NCI-H345 treated with DMSO at 0.1 percent for 48 hours (cell line): ENCODE measurements around the gene CCL20.
"Not testable (repeated sequence)": the region's sequence is repeated elsewhere in the genome, so short reads cannot be mapped to it uniquely, and the experiment has no call there.

Experiments
- DNase-seq: peaks from one replicate; lab custom pipeline; 2025; ENCODE audit not compliant: unreplicated experiment; lab: John Stamatoyannopoulos, UW

CCL20 gene

DNA sequence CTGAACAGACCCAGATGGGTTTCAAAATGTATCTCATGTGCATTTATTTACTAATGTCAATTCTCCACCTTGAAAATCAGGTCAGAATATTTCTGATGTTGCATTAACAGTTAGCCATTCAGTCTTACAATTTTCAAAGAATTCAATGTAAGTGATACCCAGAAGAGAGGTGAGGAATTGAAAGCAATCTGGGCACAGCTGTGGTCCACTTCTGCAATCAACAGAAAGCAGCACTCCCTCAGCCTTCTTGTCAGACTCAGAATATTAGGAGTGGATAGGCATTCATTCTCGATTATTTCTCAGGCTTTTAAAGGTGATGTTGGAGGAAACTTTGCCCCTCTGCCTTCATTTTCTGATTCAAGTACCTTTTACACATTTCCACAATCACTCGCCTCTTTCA lies 15.7 kb downstream of the CCL20 start:
- DNase-seq: no peak

DNA sequence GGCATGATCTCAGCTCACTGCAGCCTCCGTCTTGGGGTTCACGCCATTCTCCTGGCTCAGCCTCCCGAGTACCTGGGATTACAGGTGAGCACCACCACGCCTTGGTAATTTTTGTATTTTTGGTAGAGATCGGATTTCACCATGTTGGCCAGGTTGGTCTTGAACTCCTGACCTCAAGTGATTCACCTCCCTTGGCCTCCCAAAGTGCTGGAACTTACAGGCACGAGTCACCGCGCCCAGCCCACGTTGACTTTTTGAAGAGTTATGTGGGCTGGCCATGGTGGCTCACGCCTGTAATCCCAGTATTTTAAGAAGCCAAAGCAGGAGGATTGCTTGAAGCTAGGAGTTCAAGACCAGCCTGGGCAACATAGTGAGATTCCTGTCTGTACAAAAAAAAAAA lies 20.8 kb downstream of the CCL20 start:
- no peak for DNase-seq

DNA sequence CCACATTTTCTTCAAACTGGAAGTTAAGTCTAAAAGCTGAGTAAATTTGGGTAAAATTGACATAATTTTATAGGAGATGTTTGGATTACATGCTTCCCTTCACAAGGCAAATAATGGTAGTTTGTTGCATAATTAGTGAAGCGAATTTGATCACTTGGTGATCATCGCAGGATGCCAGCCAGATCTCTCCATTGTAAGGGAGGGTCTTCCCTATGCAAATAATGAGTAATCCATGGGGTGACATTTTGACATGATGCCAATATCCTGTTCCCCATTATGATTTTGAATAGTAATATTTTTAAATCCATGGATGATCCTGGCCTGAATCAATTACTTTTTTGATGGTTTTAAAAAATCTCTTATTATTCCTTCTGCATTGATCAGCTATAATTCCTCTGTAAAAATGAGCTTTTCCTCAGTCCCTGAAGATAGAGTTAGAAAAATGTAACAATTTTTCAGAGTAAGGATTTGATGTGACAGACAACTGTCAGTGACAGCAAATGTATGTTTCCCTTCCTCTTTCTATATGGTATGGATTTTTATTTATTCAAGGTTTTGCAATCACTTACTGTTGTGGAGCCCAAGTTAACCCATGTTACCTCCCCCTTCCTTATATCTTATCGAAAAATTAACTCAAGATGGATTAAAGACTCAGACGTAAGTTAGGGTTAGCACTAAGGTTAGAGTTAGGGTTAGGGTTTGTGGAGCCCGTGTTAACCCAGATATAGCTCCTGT lies 21.4 kb downstream of the CCL20 start:
- DNase-seq: no peak

DNA sequence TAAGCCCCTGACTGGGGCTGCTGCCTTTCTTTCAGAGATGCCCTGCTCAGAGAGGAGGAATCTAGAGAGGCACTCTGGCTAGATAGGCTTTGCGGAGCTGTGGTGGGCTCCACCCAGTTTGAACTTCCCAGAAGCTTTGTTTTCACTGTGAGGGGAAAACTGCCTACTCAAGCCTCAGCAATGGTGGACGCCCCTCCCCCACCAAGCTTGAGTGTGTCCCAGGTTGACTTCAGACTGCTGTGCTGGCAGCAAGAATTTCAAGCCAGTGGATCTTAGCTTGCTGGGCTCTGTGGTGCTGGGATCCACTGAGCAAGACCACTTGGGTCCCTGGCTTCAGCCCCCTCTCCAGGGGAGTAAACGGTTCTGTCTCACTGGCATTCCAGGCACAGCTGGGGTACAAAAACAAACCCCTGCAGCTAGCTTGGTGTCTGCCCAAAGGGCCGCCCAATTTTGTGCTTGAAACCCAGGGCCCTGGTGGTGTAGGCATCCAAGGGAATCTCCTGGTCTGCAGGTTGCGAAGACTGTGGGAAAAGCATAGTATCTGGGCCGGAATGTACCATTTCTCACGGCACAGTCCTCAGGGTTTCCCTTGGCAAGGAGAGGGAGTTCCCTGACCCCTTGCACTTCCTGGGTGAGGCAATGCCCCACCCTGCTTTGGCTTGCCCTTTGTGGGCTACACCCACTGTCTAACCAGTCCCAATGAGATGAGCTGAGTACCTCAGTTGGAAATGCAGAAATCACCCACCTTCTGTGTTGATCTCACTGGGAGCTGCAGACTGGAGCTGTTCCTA lies 25.9 kb downstream of the CCL20 start:
- DNase-seq: not testable (repeated sequence)

DNA sequence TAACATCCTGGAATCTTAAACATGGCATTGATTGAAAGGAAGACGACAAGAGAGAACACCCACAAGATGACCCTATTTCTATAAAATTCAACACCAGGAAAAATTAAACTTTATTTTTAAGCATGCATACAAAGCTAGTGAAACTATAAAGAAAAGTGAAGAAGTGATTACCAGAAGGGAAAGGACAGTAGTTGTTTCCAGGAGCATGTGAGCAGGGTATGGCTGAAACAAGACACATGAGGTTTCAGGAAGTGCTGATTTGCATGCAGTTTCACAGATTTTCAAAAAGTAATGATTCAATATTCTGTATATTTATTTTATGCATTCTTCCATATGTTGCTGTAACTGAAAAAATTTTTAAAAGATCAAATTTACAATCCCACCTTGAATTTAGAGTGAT lies 33.2 kb downstream of the CCL20 start:
- DNase-seq: no peak

DNA sequence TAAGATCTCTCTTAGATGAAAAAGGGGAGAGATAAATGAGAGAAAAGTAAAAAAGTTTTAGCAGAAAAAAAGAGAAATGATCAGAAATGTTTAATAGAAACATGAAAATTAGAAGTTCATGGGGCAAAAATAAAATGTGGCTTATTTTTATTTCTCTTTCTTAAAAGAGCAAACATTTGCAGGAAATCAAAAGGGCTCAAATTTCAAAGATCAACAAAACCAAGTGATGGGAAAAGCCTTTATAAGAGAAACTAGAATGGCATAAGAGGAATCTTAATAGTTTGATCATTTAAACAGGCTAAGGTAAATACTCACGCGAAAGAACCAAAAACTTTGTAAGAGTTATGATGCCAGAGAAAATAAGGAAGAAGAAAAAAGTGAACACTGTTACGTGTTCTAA lies 34.5 kb downstream of the CCL20 start:
- no peak for DNase-seq

DNA sequence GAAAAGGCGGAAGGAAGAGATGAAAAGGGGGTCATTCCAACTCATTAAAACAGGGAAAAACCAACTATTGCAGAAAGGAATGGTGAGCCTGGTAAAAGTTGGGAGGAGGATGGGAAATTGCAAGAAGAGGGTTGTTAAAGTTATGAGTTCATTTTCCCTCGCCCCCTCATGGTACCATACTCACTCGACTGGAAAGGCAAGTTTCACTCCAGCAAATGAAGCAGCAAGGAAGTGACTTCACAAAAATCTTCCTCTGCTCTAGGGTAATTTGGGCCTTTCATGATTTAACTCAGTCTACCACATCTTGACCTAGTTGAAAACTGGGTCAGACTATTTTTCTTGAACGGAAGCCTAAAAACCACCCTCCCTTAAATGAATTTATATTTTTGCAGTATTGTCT lies 34.9 kb downstream of the CCL20 start:
- no peak for DNase-seq

DNA sequence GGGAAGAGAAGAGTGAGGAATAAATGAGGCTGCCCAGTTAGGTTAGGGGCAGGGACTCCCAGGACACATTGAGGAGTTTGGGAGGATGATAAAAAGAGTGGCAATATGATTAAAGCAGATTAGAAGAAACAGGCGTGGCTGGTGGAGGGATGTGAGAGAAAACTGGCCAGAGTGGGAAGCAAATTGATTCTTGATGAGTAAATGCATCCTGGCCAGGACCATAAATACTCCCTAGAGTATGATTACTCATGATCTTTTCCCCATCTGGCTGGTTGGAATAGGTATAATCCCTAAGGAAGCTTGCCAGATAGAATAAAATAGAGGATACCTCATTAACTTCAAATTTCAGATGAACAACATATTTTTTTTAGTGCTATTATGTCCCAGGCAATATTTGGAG lies 36.3 kb downstream of the CCL20 start:
- DNase-seq: no peak

DNA sequence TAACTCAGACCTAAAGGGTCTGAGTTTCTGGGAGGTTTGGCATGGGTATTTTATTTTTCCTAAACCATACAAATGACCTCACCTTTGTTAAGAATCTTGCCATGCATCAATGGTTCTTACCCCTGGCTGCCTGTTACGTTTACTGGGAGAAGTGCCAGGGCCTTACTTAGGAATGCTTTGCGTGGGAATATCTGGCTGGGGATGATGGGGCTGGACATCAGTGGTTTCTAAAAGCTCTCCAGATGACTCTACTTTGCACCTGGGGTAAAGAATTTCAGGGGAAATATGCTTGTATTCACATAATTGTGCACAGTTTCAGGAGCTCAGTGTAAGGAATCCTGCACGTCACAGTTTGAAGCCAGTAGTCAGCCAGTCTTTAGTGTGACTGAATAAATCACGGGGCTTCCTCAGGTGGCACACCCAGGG lies 39.6 kb downstream of the CCL20 start:
- DNase-seq: no peak

DNA sequence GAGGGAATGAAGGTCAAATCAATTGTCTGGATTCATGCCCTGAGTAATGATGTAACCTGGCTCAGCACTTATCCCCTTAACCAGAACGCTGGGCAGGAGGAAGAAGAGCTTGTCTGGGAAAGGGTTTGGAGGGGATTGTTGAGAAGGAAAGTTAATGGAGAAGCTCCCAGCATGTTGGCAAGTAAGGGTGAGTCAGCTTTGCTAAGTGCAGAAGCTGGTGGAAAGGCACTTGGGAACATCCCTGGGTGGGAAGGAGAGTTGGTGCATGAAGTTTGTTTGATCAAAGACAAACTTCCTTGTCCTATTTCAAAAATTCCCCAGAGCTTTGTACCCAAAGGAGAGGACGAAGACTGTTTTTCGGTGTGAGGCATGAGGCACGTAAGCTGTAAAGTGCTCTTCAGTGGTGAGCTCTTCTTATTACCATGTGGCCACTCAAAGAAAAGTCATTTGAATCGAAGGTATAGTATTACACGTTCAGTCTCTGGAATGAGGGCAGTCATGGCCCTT lies 40.2 kb downstream of the CCL20 start:
- DNase-seq: no peak

DNA sequence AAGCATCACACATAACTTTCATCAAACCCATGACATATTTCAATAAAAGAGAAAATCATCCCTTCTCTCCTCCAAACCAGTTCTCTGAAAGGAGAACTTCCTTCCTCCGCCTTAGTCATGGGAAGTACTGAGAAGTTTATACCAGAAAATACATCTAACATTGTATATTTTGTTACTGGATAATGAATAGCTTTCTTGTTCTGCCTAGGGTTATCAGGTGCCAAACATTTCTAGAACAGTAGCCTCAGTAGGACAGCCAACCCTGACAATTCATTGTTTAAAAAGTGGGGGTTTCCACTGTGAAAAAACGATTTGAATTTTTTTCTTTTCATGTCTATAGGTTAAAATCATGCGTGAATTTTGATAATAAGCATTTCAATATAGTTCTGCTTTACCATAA lies 41.8 kb downstream of the CCL20 start:
- no peak for DNase-seq

DNA sequence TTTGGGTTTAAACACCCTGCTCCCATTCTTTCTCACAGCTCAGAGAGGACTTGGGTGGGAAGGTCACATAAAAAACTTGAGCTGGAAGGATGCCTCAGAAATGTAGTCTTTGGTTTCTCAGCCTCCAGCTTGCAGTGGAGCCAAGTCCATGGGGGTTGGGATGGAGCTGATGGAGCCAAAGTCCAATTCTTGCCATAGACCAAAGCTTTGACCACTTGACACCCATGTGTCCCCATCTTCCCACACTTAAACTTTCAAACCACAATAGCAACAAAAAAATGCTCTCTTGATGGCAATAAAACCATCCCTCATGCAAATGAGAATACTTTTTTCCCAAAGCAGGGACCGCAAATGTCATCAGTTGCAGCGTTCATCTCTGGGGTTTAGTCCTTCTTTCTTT lies 43.1 kb downstream of the CCL20 start:
- no peak for DNase-seq

DNA sequence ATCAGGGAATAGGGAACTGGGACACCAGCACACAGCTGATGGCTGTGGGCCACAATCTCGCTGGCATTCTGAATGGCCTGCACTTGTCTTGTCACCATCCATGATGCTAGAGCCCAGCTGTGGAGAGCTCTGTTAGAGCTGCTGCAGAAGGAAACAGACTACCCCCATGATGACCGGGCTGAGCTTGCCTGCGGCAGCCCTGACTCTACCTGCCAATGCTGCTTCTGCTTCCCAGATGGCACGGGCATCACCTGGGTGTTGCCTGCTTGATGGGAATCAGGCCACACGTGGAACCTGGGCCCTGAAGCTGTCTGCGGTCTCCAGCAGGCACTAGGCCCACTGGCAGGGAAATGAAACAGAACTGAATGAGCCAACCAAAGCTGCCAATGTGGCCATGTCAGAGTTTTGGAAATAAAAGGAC lies 46.6 kb downstream of the CCL20 start:
- DNase-seq: no peak

DNA sequence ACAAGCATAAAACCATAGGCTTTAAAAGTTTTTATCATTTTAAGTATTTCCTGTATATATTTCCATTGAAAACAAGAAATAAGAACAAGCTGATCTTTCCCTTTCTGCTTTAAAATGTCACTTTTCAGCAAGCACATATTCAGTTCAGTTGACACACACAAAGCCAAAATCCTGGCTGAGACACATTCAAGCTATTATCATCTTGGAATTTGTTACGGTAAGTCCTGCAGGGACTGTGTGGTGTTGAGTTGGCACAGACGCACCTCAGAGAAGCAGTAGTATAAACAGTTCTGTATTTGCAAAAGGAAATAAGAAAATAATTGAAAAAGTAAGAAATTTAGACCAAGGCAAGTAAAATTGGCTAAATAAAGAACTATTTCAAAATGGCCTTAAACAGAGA lies 47.4 kb downstream of the CCL20 start:
- DNase-seq: no peak

DNA sequence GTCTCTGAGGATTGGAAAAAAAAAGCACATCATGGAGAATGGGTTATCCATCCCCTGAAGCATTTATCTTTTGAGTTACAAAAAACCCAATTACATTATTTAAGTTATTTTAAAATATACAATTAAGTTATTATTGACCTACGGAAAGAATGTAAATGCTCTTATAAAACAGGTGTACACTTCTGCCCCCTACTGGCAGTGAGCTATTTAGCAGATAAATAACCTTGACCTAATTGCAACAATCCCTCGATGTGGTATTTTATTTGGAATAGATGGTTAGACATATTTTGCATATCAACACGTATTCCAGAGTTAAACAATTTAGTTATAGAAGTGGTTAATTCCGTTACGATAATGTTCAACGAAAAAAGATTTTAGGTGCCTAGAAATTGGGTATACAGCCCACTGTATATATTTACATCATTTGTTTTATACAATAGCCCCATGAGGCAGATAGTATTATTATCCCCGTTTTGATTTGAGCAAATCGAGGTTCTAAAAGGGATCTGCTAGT lies 48.6 kb downstream of the CCL20 start:
- DNase-seq: peak; percentile 50

DNA sequence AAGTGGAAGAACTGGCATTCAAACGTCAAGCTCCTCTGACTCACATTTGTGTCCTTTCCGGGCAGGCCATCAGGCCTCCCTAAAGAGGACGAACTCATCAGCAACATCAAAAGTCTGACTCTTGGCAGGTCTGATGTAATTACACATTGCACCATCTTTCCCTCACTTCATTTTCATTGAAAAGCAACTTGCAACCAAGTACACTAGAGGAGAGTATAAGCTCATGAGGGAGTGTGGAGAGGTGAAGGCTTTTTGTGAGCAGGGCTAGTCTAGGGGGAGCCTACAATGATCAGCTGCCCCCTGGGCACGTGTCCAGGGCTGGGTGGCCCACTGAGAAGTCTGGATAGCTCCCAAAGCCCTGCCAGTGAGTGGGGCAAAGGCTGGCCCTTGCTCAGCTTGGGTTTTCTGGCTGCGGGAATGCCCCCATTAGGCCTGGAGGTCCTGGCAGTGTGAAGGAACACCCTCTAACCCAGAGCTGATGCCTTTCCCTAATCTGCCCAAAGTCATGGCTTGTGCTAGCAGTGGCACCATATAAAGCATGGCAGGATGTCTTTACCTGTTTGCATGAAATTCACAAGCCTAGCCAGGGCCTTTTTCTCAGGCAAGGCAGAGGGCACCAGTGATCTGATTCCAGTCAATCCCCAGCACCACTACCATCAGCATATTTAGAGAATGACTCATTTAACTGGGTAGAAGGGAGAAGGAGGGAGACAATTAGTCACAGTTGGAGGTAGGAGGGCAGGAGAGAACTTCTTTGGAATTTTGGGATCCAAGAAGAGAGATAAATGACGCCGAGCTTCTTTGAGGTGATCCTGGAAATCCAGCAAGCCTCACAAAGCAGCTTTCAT lies 49.3 kb downstream of the CCL20 start:
- DNase-seq: no peak

DNA sequence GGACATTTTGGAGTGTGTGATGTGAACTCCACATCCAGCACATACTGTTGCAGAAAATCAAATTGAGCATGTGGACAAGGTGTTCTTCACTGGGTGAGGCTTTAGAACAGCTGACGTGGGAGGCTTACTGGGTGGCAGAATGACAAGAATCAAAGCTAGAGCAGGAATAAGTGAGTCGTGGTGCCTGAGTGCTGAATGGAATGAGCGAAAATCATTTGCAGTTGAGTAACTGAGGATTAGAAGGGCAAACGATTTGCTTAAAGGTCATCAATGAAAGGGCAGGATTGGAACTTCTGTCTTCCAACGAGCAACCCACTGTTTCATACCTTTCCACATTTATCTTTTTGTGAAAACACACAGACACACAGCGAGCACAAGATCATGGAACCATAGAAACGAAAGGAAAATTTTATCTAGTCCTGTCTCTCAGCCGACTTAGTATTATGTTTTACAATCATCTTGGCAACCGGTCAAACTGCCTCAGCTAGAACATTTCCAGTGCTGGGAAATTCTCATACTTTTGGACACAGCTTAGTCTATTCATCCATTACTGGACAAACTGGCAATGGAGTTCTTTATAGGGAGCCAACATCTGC lies 50.6 kb downstream of the CCL20 start:
- DNase-seq: no peak

DNA sequence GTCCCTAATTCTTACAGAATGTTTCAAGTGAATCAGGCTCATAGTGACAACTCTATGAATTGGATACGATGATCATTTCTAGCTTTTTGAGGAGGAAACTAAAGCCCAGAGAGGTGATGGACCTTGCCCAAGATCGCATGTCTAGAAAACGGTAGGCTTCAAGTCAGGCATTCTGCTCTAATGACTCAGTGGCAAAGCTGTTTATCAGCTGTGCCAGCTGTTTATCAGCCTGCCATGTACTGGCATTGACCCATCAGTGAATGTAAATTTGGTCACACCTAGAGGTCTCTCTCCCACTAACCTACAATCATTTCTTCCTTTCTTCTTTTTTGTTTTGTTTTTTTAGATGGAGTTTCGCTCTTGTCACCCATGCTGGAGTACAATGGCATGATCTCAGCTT lies 51.6 kb downstream of the CCL20 start:
- DNase-seq: no peak
